ENCODE results near the gene ATXN1. TPM values are rescaled to one million over a fixed set of nuclear protein-coding genes. Genes with fewer than 3 reads are reported as not detected.

Gene ATXN1
- polyA plus RNA-seq, 1 donor (not counting 4 experiments of a cell fraction or from before 2014, with no cell fraction given): 9.7 TPM

DNA sequence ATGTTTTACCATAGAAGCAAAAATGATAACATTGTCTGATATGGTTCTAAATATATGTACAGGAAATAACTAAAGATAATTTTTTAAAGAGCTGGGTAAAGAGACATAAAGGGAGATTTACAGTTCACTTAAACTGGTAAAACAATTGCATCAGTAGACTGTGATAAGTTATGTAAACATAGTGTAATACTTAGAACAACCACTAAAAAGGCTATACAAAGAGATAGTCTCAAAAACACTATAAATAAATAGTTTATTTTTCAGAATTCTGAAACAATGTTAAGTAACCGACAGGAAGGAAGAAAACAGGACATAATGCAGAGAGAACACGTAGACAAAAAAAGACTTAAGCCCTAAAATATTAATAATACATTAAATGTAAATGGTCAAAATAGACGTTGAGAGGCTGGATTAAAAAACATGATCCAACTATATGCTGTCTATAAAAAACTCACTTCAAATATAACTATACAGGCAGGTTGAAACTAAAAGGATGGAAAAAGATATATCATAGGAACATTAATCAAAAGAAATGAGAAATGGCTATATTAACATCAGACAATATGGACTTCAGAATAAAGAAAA, 32.7 kb upstream of the ATXN1 start:
- H3K9me1 ChIP-seq (ENCODE audit: control insufficient read depth, extremely low read depth, insufficient read depth, low read length): no peaks in the 10 kb centered on the region
- H3K27me3 ChIP-seq (ENCODE audit: control insufficient read depth, extremely low read depth, insufficient read depth, low read length): no peaks in the 10 kb centered on the region
- H2AFZ ChIP-seq (ENCODE audit: control insufficient read depth, low read length): no peak overlapping the region
- DNase-seq (ENCODE audit: low read depth, low spot score) (no peak), FAIRE-seq (no peak)
- dilution Hi-C loops (cut with MboI; ENCODE audit: extremely low pct_ligation_motif_present, low sequenced_read_pairs): no loop called here
- no peak overlapping the region for H3K9ac ChIP-seq (ENCODE audit: control insufficient read depth, extremely low read depth, insufficient read depth, low read length)
- no peak overlapping the region for H3K4me2 ChIP-seq (ENCODE audit: control insufficient read depth, extremely low read depth, insufficient read depth, low read depth, low read length)
- no peak overlapping the region for H3K4me3 ChIP-seq (ENCODE audit: control insufficient read depth in 2 of 3, extremely low read depth in 1 of 3, insufficient read depth in 2 of 3, low read depth in 1 of 3, low read length in 3 of 3)
- H3K36me3 ChIP-seq (ENCODE audit: control insufficient read depth in 2 of 2, extremely low read depth in 1 of 2, insufficient read depth in 2 of 2, low read length in 2 of 2): no peaks in the 10 kb centered on the region
- H3K9me3 ChIP-seq (ENCODE audit: control insufficient read depth, low read depth, low read length): no peaks in the 10 kb centered on the region
- no peaks in the 10 kb centered on the region for H4K20me1 ChIP-seq (ENCODE audit: control insufficient read depth, extremely low read depth, insufficient read depth, low read length)
- H3K27ac ChIP-seq (ENCODE audit: control insufficient read depth, insufficient read depth, low read length): no peak overlapping the region
- no peaks in the 10 kb centered on the region for H3K4me1 ChIP-seq (ENCODE audit: control insufficient read depth, extremely low read depth, insufficient read depth, low read length)
- no peaks in the 10 kb centered on the region for H3K79me2 ChIP-seq (ENCODE audit: control insufficient read depth, insufficient read depth, low read length)
- no peak for TF ChIP-seq EZH2 (IDR thresholded peaks at IDR 0.05; ENCODE audit: low read length)
- TF ChIP-seq, protein P1, sequence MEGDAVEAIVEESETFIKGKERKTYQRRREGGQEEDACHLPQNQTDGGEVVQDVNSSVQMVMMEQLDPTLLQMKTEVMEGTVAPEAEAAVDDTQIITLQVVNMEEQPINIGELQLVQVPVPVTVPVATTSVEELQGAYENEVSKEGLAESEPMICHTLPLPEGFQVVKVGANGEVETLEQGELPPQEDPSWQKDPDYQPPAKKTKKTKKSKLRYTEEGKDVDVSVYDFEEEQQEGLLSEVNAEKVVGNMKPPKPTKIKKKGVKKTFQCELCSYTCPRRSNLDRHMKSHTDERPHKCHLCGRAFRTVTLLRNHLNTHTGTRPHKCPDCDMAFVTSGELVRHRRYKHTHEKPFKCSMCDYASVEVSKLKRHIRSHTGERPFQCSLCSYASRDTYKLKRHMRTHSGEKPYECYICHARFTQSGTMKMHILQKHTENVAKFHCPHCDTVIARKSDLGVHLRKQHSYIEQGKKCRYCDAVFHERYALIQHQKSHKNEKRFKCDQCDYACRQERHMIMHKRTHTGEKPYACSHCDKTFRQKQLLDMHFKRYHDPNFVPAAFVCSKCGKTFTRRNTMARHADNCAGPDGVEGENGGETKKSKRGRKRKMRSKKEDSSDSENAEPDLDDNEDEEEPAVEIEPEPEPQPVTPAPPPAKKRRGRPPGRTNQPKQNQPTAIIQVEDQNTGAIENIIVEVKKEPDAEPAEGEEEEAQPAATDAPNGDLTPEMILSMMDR (optimal IDR thresholded peaks at IDR 0.05 in 1 of 3, IDR thresholded peaks at IDR 0.05 in 1 of 3, conservative IDR thresholded peaks at IDR 0.05 in 1 of 3; ENCODE audit: extremely low read depth in 1 of 3, insufficient read depth in 2 of 3, low read length in 3 of 3): no peak

DNA sequence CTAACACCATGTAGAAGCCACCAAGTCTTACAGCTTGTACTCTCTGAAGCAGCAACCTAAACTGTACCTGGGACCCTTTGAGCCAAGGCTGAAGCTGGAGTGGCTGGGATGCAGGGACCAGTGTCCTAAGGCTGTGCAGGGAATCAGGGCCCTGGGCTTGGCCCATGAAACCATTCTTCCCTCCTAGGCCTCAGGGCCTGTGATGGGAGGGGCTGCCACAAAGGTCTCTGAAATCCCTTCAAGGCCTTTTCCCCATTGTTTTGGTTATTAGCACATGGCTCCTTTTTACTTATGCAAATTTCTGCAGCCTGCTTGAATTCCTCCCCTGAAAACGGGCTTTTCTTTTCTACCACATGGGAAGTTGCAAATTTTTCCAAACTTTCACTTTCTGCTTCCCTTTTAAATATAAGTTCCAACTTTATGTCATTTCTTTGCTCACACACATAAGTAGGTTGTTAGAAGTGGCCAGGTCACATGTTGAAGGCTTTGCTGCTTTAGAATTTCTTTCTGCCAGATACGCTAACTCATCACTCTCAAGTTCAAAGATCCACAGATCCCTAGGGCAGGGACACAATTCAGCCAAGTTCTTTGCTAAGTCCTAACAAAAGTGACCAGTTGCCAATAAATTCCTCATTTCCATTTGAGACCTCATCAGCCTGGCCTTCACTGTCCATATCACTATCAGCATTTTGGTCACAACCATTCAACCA, 28.2 kb upstream of the ATXN1 start:
- Histone ChIP-seq H3K79me2 (ENCODE audit: control insufficient read depth, insufficient read depth, low read length) (no peaks in the 10 kb centered on the region), H3K4me2 (ENCODE audit: control insufficient read depth, extremely low read depth, insufficient read depth, low read depth, low read length) (no peak overlapping the region), H4K20me1 (ENCODE audit: control insufficient read depth, extremely low read depth, insufficient read depth, low read length) (no peaks in the 10 kb centered on the region), H2AFZ (ENCODE audit: control insufficient read depth, low read length) (no peak overlapping the region), H3K4me3 (ENCODE audit: control insufficient read depth in 2 of 3, extremely low read depth in 1 of 3, insufficient read depth in 2 of 3, low read depth in 1 of 3, low read length in 3 of 3) (no peak overlapping the region), H3K27ac (ENCODE audit: control insufficient read depth, insufficient read depth, low read length) (no peak overlapping the region), H3K27me3 (ENCODE audit: control insufficient read depth, extremely low read depth, insufficient read depth, low read length) (no peaks in the 10 kb centered on the region), H3K9me1 (ENCODE audit: control insufficient read depth, extremely low read depth, insufficient read depth, low read length) (no peaks in the 10 kb centered on the region), H3K9me3 (ENCODE audit: control insufficient read depth, low read depth, low read length) (no peaks in the 10 kb centered on the region), H3K9ac (ENCODE audit: control insufficient read depth, extremely low read depth, insufficient read depth, low read length) (no peak overlapping the region), H3K36me3 (ENCODE audit: control insufficient read depth in 2 of 2, extremely low read depth in 1 of 2, insufficient read depth in 2 of 2, low read length in 2 of 2) (no peaks in the 10 kb centered on the region), H3K4me1 (ENCODE audit: control insufficient read depth, extremely low read depth, insufficient read depth, low read length) (no peaks in the 10 kb centered on the region)
- DNase-seq (ENCODE audit: low read depth, low spot score) (no peak), FAIRE-seq (no peak)
- no peak for TF ChIP-seq EZH2 (IDR thresholded peaks at IDR 0.05; ENCODE audit: low read length)
- TF ChIP-seq, protein P1 (optimal IDR thresholded peaks at IDR 0.05 in 1 of 3, IDR thresholded peaks at IDR 0.05 in 1 of 3, conservative IDR thresholded peaks at IDR 0.05 in 1 of 3; ENCODE audit: extremely low read depth in 1 of 3, insufficient read depth in 2 of 3, low read length in 3 of 3): no peak
- dilution Hi-C loops (cut with MboI; ENCODE audit: extremely low pct_ligation_motif_present, low sequenced_read_pairs): no loop called here

All from keratinocyte (primary cell).